ENCODE data around the gene HYCC1.
"Not testable (repeated sequence)": the region's sequence is repeated elsewhere in the genome, so short reads cannot be mapped to it uniquely, and the experiment has no call there.

The HYCC1 gene

DNA sequence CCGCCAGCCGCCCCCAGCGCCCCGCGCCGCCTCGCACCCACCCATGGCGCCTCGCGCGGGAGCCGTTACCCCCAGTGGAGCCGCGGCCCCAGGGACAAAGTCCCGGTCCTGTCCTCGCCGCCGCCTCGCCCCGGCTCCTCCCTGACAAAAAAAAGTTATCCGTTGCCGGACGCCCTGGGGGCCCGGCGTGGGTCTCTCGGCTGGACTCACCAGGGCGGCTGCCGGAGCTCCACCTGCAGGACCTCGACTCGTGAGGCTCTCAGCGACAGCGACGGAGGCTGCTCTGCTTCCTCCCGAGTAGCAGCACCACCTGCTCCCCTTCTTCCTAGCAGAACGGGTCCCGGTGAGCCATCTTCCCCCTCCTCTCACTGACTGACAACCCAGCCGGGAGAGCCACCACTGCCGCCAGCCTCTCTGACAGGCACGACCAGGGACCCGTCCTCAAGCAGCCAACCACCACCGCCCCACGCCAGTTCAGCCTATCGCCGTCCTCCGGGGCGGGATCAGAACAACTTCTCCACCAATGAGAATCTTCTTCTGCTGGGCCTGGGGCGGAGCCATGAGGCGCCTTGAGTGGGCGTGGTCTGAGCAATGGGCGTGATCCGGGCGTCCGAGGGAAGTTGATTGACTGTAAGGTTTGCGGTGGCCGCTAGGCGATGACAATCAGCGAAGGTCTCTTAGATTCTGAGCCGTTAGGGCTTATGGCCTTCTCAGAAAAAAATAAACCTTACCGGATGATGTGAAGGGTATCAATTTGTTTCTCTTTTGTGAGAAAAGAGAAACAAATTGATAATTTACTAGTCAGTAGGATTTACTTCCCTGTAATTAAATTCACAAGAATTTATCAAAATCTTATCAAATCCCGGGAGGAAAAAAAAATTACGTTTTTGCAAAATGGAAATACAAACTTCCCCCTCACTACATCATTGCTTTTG, at the start of gene HYCC1:
TSS of gene HYCC1 (minus strand) at position 416 of the 935 bp plus-strand sequence. CDS start 23,019 bp downstream, outside the sequence.
- DNase-seq (ENCODE audit: low read depth) = peak; percentile 99

DNA sequence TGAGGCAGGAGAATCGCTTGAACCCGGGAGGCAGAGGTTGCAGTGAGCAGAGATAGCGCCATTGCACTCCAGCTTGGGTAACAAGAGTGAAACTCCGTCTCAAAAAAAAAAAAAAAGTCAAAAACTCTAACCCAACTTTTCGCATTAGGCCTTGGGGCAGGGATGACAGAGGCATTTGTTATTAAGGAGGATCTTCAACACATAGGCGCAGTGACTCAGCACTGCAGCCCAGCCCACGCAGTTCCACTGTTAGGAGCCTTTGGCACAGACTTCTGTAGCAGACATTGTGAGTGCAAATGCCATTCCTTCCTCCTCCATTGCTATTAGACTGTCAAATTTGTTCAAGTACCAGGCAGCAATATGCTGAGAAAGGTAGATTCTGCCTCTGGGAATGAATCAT, 48.5 kb upstream of the HYCC1 start:
- peak; percentile 89 for DNase-seq (ENCODE audit: low read depth)

DNA sequence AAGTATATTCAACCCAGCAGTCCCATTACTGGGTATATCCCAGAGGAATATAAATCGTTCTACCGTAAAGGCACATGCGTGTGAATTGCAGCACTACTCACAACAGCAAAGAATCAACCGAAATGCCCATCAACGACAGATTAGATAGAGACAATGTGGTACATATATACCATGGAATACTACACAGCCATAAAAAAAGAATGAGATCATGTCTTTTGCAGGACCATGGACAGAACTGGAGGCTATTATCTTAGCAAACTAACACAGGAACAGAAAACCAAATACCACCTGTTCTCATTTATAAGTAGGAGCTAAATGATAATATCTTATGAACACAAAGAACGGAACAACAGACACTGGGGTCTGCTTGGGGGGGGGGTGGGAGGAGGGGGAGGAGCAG, 47.4 kb upstream of the HYCC1 start:
- no peak for DNase-seq (ENCODE audit: low read depth)

DNA sequence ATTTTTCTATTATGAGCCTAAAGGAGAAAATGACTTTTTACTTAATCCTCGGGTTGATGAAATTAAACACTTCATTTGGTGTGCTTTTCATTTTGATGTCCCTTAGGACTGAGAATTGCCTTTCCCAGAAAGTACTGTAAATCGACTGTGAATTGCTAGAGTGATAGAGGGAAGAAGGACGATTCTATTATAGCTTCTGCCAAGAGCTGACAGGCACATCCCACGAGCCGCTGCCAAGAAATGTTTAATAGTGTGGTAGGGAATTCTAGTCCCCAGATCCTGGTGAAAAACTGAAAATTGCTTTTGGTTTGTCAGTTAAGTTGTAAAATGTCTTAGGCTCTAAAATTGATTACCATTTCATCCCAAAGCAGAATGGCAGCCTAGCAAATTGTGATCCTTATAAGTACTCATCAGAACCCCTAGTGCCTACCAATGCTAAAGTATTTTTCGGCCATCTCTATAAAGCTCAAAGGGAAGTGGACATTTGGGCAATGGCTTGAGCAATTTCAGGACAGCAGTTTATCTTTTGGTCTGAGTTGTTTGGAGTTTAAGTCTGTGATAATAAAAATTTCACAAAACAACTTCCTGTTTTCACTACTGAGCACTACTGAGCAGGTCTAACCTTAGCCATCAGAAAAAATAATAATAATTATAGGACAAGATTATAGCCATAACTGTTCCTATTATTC, 44.6 kb upstream of the HYCC1 start:
- DNase-seq (ENCODE audit: low read depth) = peak; percentile 44

DNA sequence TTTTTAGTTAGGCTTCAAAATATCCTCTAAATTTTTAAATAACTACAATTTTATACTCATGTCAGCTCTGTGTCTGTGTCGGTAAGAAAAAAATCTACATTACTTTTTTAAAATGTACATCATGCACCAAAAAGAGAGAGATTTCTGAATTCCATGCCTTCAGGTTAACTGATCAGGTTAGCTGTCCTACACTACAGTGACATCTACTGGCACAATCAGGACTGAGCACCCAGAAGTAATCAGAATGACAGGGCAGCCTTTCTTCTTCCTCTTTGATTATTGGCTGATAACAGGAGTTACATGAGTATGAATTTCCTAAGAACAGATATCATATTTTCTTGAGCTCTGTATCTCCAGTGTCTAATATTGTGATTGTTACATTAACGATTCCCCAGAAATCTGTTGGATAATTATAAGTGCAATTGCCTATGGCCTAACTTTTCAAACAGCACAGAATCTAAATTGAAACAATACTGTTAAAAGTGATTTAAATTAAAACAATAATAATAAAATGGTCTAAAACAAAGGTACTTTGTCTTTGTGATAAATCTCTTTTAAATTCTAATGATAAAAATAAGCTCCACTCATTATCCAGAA, 41.8 kb upstream of the HYCC1 start:
- DNase-seq (ENCODE audit: low read depth) = peak; percentile 71

DNA sequence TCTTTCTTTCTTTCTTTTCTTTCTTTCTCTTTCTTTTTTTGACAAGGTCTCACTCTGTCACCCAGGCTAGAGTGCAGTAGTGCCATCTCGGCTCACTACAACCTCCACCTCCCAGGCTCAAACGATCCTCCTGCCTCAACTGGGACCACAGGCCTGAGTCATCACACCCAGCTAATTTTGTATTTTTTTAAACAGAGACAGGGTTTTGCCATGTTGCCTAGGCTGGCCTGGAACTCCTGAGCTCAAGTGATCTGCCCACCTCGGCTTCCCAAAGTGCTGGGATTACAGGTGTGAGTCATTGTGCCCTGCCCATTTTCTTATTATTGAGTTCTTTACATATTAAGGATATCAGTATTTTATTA, 37.2 kb upstream of the HYCC1 start:
- peak; percentile 37 for DNase-seq (ENCODE audit: low read depth)

DNA sequence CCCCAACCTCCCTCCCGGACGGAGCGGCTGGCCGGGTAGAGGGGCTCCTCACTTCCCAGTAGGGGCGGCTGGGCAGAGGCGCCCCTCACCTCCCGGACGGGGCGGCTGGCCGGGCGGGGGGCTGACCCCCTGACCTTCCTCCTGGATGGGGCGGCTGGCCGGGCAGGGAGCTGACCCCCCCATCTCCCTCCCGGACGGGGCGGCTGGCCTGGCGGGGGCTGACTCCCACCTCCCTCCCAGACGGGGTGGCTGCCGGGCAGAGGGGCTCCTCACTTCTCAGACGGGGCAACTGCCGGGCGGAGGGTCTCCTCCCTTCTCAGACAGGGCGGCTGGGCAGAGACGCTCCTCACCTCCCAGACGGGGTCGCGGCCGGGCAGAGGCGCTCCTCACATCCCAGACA, 32.4 kb upstream of the HYCC1 start:
- DNase-seq (ENCODE audit: low read depth) = not testable (repeated sequence)

DNA sequence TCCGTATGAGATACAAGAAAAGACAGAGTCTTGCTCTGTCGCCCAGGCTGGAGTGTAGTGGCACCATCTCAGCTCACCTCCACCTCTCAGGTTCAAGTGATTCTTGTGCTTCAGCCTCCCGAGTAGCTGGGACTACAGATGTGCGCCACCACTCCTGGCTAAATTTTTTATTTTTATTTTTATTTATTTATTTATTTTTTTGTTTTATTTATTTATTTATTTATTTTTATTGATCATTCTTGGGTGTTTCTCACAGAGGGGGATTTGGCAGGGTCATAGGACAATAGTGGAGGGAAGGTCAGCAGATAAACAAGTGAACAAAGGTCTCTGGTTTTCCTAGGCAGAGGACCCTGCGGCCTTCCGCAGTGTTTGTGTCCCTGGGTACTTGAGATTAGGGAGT, 31.2 kb upstream of the HYCC1 start:
- DNase-seq (ENCODE audit: low read depth) = not testable (repeated sequence)

DNA sequence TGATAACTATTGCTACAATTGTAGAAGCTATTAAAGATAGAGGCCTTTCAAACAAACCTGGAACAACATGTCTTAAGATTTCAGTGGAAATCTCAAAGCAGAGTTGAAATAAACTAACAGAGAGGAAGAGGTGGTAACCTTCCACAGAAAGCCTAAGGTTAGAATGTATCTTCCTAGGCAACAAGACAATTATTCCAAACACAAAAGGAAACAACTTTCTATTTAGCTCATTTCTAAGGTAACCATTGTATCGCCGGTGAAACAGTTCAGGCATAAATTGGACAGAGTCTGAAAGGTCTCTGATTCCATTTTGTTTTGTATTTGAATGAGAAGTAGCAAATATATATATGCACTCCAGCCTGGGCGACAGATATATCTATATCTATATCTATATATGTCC, 30.7 kb upstream of the HYCC1 start:
- no peak for DNase-seq (ENCODE audit: low read depth)

DNA sequence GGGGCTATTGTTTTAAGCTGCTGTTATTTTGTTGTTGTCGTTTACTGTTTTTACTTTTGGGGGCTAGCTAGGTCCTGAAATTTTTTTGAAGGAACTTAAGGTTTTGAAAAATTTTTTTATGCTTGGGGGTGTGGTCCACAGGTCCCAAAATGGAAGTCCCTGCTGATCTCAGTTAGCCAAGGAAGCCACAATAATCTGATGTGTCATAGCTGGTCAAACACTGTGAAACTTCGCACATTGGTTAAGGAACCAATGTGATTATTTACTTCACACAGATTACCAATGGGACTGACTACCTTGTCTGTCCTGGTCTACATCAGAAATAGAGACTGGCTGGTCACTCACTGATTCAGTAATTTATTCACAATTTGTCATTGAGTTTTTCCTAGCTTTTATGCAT, 29.5 kb upstream of the HYCC1 start:
- no peak for DNase-seq (ENCODE audit: low read depth)

DNA sequence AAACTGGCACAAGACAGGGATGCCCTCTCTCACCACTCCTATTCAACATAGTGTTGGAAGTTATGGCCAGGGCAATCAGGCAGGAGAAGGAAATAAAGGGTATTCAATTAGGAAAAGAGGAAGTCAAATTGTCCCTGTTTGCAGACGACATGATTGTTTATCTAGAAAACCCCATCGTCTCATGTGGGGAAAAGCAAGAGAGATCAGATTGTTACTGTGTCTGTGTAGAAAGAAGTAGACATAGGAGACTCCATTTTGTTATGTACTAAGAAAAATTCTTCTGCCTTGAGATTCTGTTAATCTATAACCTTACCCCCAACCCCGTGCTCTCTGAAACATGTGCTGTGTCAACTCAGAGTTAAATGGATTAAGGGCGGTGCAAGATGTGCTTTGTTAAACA, 25.7 kb upstream of the HYCC1 start:
- not testable (repeated sequence) for DNase-seq (ENCODE audit: low read depth)

DNA sequence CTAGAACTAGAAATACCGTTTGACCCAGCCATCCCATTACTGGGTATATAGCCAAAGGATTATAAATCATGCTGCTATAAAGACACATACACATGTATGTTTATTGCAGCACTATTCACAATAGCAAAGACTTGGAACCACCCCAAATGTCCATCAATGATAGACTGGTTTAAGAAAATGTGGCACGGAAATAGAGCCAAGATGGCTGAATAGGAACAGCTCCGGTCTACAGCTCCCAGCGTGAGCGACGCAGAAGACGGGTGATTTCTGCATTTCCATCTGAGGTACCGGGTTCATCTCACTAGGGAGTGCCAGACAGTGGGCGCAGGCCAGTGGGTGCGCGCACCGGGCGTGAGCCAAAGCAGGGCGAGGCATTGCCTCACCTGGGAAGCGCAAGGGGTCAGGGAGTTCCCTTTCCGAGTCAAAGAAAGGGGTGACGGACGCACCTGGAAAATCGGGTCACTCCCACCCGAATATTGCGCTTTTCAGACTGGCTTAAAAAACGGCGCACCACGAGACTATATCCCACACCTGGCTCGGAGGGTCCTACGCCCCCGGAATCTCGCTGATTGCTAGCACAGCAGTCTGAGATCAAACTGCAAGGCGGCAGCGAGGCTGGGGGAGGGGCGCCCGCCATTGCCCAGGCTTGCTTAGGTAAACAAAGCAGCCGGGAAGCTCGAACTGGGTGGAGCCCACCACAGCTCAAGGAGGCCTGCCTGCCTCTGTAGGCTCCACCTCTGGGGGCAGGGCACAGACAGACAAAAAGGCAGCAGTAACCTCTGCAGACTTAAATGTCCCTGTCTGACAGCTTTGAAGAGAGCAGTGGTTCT, 21.8 kb upstream of the HYCC1 start:
- DNase-seq (ENCODE audit: low read depth) = not testable (repeated sequence)

DNA sequence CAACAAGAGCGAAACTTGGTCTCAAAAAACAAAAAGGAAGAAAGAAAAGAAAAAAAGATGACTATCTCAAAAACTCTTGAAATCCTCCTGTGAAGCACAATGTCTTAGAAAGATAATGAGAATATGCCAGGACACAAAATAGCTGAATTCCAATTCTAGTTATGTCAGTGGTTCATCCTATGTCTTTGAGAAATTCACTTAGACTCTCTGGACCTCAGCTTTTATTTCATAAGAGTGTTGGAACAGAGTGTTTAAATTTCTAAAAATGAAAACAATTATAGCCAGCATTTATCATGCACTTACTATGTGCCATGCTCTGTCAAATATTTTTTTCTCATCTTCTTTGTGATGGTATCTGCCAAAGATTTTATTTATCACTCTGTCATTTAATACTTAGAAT, 13.3 kb upstream of the HYCC1 start:
- DNase-seq (ENCODE audit: low read depth) = no peak

DNA sequence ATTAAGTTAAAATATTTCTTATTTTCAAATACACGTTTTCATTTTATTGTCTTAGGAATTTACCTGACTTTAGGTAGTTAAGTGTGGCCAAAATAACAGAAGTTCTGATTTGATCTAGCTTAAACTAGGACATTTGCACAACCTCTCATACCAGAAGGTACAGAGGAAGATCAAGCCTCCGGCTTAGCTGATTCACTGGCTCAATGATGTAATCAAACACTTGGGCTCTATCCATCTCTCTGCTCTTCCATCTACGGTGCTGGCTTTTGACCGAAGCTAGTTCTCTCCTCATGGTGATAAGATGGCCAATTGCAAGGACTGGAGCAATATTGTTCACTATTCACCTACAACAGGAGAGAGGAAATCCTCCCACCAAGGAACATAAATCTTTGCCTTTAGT, 12.2 kb upstream of the HYCC1 start:
- DNase-seq (ENCODE audit: low read depth) = no peak

DNA sequence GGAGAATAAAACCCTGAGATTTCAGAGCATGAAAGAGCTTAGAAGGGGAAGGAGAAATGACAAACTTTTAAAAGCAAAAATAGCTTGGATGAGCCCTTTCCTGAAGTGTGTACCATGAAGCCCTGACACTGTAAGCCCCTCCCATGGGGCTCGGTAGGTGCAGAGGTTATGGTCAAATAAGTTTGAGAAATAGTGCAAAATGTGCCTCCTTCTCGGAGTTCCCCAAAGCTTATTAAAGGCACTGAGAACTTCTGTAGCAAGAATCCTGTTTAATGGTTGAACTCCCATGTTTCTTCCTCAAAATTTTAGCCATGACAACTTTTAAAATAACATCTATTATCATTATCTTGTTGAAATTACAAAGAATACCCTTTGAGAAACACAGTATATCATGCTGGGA, 10.5 kb upstream of the HYCC1 start:
- no peak for DNase-seq (ENCODE audit: low read depth)

DNA sequence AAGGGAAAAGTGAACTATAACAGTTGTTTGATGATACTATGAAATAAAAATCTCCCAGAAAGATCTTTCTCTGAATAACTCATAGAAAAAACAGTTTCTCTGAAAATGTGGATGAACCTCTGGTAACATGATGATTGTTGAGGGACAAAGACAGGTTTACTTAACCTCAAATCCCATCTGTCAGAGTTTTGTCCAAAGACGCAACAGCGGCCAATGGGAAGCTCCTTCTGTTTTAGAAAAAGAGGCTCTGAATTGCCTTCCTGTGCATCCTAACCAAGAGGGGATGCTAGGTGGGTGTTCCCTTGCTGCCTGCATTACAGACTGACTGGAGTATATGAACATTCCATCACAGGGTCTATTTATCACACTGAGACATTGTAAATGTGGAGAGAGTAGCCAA, 8.9 kb upstream of the HYCC1 start:
- DNase-seq (ENCODE audit: low read depth) = no peak

DNA sequence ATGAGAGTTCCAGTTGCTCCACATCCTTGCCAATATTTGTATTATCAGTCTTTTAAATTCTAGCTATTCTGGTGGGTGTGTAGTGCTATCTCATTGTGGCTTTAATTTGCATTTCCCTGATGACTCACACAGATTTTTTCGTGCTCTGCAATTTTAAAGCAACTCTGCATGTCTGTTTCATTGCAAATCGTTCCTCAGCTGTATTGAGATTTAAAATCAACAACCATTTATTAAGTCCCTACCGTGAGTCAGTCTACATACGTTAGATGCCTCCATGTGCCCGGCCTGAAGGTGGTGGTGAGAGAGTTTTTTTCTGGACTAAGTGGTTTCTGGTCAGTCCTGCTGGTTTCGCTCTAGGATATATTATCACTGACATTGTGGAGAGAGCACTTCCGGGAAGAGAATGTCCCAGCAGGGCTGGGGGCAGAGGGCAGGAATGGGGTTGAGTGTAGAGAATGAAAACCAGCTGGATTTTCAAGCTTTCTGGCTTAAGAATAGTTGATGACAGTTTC, 8.4 kb upstream of the HYCC1 start:
- peak; percentile 92 for DNase-seq (ENCODE audit: low read depth)

DNA sequence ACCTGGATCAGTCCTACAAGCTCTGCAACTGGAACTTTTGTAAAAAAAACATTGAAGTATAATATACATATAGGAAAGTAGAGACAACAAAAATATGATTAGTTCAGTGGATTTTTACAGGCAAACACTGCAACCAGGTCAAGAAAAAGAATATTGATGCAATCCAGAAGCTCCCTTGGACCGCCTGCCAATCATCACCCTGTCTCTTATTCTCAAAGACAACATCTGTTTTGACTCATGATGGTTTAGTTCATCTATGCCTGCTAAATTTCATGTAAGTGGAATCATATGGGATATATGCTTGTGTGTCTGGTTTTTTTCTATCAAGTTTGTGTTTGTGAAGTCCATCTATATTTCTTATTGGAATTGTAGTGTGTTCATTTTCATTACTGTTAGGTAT, 7.7 kb upstream of the HYCC1 start:
- no peak for DNase-seq (ENCODE audit: low read depth)

DNA sequence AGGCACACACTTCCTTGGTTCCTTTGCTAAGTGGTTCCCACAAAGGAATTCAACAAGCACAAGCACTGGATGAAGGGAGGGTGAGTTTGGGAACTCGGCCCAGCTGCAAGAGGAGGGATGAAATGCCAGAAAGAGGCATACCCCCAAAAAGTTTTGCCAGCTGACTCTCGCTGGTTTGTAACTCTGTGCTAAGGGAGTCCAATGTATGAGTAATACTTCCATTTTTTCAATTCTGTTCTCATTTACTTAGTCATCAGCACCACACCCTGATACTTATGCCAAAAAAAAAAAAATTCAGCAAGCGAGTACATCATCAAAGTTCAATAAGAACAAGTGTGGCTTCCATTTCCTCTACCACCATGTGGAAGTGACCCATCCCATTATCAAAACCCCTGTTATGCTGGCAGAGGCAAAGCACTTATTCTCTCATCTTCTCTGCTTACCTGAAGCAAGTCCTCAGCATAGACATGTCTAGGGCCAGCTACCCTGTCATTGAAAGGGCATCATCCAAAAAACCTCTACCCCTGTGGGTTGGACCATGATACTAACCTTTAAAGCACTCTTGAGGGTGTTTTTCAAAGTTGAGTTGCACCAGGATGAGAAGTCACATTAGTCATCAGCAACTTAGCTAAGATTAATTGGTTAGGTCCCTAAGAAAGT, 6.9 kb upstream of the HYCC1 start:
- peak; percentile 91 for DNase-seq (ENCODE audit: low read depth)

DNA sequence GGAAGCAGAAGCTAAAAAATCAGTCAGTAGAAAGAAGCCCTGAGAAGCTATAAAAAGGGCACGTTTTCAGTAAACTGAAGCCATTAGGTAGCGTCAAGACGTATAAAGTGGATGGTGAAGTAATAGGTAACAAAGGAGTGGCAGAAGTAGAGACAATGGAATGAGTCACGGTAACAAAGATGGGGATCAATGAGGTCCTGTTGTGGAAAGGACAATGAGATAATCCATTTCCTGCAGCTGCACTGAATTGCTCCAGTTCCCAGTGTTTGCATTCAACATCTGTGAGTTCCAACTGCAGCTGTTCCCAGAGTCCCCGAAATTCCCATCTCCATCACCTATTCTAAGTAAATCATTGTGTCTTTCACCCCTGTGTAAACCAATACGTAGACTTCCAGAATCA, 4.8 kb upstream of the HYCC1 start:
- no peak for DNase-seq (ENCODE audit: low read depth)

DNA sequence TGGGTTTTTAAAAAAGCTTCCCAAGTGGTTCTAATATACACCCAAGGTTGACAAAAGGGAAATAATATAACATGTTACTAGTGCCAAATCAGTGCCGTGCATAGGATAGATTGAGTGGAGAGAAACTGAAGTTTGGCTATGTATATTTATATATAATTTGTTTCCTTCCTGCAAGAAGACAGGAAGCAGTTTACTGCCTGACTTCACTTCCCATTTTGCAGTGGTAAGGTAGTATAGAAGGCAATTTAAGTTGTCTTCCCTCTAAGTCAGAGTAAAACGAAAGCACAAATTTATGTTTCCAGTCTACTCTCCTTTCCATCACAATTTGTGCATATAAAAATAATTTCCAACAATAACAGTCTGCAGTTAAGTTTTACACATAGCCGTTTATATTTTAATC, 3.4 kb upstream of the HYCC1 start:
- no peak for DNase-seq (ENCODE audit: low read depth)
